HepG2 (cell line): ENCODE results near the gene RNPEPL1. TPM values are rescaled to one million over a fixed set of nuclear protein-coding genes. Genes with fewer than 3 reads are reported as not detected.

ENCODE experiments used
- AKAP8 ChIP-seq: sonication (generic); formaldehyde crosslinking; IDR thresholded peaks from 2 replicates; pipeline ENCODE4 v1.5.1; 2020; ENCODE audit warnings: mild to moderate bottlenecking, missing genetic modification reagents
- ATF4 ChIP-seq, 2 experiments: fragments of 450-650 bp in 1 of 2; sonication (generic) in 1 of 2; formaldehyde crosslinking; IDR thresholded peaks; 2 replicates each; pipeline versions ENCODE4 v1.5.0 to v1.8.0; 2020 to 2022; ENCODE audit warnings: mild to moderate bottlenecking in 1 of 2, missing genetic modification reagents in 1 of 2
- BCL6 ChIP-seq: IDR thresholded peaks from 2 replicates; pipeline ENCODE4 v1.6.1; 2016; ENCODE audit warnings: missing genetic modification reagents, missing compliant biosample characterization
- CSRNP1 ChIP-seq: sonication (generic); formaldehyde crosslinking; IDR thresholded peaks from 2 replicates; pipeline ENCODE4 v1.8.1; 2023; ENCODE audit warnings: mild to moderate bottlenecking, missing genetic modification reagents
- ELF1 ChIP-seq: sonication (generic); formaldehyde crosslinking; IDR thresholded peaks from 2 replicates; pipeline ENCODE4 v1.4.0; 2020; ENCODE audit warnings: missing genetic modification reagents
- ESRRA ChIP-seq: sonication (generic); formaldehyde crosslinking; IDR thresholded peaks from 2 replicates; pipeline ENCODE4 v1.5.1; 2020; ENCODE audit warnings: mild to moderate bottlenecking, low read depth, missing genetic modification reagents
- FOXO4 ChIP-seq: sonication (generic); formaldehyde crosslinking; conservative IDR thresholded peaks from 2 replicates; pipeline ENCODE4 v1.8.1; 2023; ENCODE audit warnings: missing genetic modification reagents
- HMGXB4 ChIP-seq, 2 experiments: sonication (generic) in 1 of 2; formaldehyde crosslinking in 1 of 2; IDR thresholded peaks; 2 replicates each; pipeline versions ENCODE4 v1.4.0 to v1.6.1; 2018 to 2020; ENCODE audit warnings: missing genetic modification reagents in 2 of 2, borderline replicate concordance in 1 of 2, low read depth in 1 of 2, mild to moderate bottlenecking in 1 of 2, missing biosample characterization in 1 of 2
- KDM6A ChIP-seq: IDR thresholded peaks from 2 replicates; pipeline ENCODE4 v1.6.1; 2016; ENCODE audit warnings: low read depth
- PRPF4 ChIP-seq: fragments of 200-400 bp; formaldehyde crosslinking; IDR thresholded peaks from 2 replicates; pipeline ENCODE4 v1.6.1; 2016; ENCODE audit warnings: low read length, low read depth; ENCODE audit not compliant: poor library complexity, severe bottlenecking
- SIN3B ChIP-seq: fragments of 150-350 bp; IDR thresholded peaks from 2 replicates; pipeline ENCODE4 v1.6.1; 2014; ENCODE audit warnings: low read length
- SKI ChIP-seq: fragments of 450-650 bp; IDR thresholded peaks from one replicate; pipeline ENCODE4 v1.6.1; 2018; ENCODE audit warnings: mild to moderate bottlenecking; ENCODE audit not compliant: partially characterized antibody
- TFDP2 ChIP-seq: sonication (generic); formaldehyde crosslinking; IDR thresholded peaks from 2 replicates; pipeline ENCODE4 v1.4.0; 2020; ENCODE audit warnings: missing genetic modification reagents
- TMF1 ChIP-seq: sonication (generic); formaldehyde crosslinking; IDR thresholded peaks from 2 replicates; pipeline ENCODE4 v1.8.1; 2022; ENCODE audit warnings: low read depth, missing genetic modification reagents
- ZBTB20 ChIP-seq: sonication (generic); formaldehyde crosslinking; IDR thresholded peaks from 2 replicates; pipeline ENCODE4 v1.8.1; 2023; ENCODE audit warnings: missing genetic modification reagents, low read depth, mild to moderate bottlenecking, borderline replicate concordance
- ZNF343 ChIP-seq: sonication (generic); formaldehyde crosslinking; IDR thresholded peaks from 2 replicates; pipeline ENCODE4 v1.4.0; 2020; ENCODE audit warnings: mild to moderate bottlenecking, missing genetic modification reagents
- ZNF543 ChIP-seq: sonication (generic); formaldehyde crosslinking; IDR thresholded peaks from 2 replicates; pipeline ENCODE4 v1.4.0; 2020; ENCODE audit warnings: mild to moderate bottlenecking, missing genetic modification reagents
- ZNF563 ChIP-seq: sonication (generic); formaldehyde crosslinking; IDR thresholded peaks from 2 replicates; pipeline ENCODE4 v1.8.0; 2022; ENCODE audit warnings: mild to moderate bottlenecking, moderate library complexity, missing genetic modification reagents
- ZNF780A ChIP-seq: sonication (generic); formaldehyde crosslinking; IDR thresholded peaks from 2 replicates; pipeline ENCODE4 v1.8.0; 2022; ENCODE audit warnings: mild to moderate bottlenecking, missing genetic modification reagents, moderate library complexity
- polyA plus RNA-seq, 8 experiments: library from polyadenylated mRNA; depleted of rRNA in 3 of 8; stranded (reverse) in 7 of 8; unstranded in 1 of 8; fragments of >200 nt; fragmentation: Illumina TruSeq in 4 of 8; extraction: Trizol in 4 of 8; gene quantifications; 2 replicates each; pipeline versions ENCODE4 v1.2.1 to v1.2.3, GENCODE V29; 2011 to 2016; ENCODE audit warnings: low read depth in 4 of 8, missing spikeins in 1 of 8, mixed read lengths in 1 of 8; ENCODE audit not compliant: insufficient read depth in 1 of 8
- total RNA-seq, 5 experiments: library from RNA; depleted of rRNA; stranded (reverse); fragments of >200 nt; fragmentation: Illumina TruSeq; extraction: Trizol; gene quantifications; 2 replicates each; pipeline ENCODE4 v1.2.3, GENCODE V29; 2016; ENCODE audit warnings: low read depth in 1 of 5

RNPEPL1 gene
- total and polyA plus RNA-seq, 2 of the 13 experiments (the other 11 are each of a cell fraction or from before 2014, with no cell fraction given): 13.0 to 18.0 TPM

- peak; percentile 84 to 91 for TF ChIP-seq HMGXB4 (CRISPR knock-in tag; IDR thresholded peaks at IDR 0.05; ENCODE audit: borderline replicate concordance in 1 of 2, low read depth in 1 of 2)
- 0 out of 2 replicates have a peak, but pooled peaks have one; percentile 17 for TF ChIP-seq FOXO4
- peak; percentile 7; the same call in 1 of the 2 replicates for TF ChIP-seq TFDP2 (CRISPR knock-in tag)
- peak in 1 of 2 experiments; percentile 85; a peak in 2 of 4 replicates for TF ChIP-seq ATF4 (CRISPR knock-in tag; IDR thresholded peaks at IDR 0.05)
- TF ChIP-seq TMF1: no peak
- TF ChIP-seq CSRNP1 (CRISPR knock-in tag): peak; percentile 76; the same call in 1 of the 2 replicates
- TF ChIP-seq ZNF343 (CRISPR knock-in tag): peak; percentile 92
- no peak for TF ChIP-seq SIN3B
- TF ChIP-seq ZNF780A (CRISPR knock-in tag): no peak
- TF ChIP-seq SKI: peak; percentile 62
- peak; percentile 59; the same call in 1 of the 2 replicates for TF ChIP-seq BCL6 (CRISPR knock-in tag)
- TF ChIP-seq PRPF4: no peak
- TF ChIP-seq ELF1: peak; percentile 96
- TF ChIP-seq ZBTB20 (CRISPR knock-in tag): peak; percentile 85; the same call in 1 of the 2 replicates
- no peak; the same call in 1 of the 2 replicates for TF ChIP-seq KDM6A (CRISPR knock-in tag)
- peak; percentile 77; the same call in 1 of the 2 replicates for TF ChIP-seq ESRRA (CRISPR knock-in tag)
- TF ChIP-seq ZNF563: peak; percentile 89
- TF ChIP-seq AKAP8: peak; percentile 65
- TF ChIP-seq ZNF543 (CRISPR knock-in tag): peak; percentile 88
Observed at GRCh38 chr2:240586198-240586918, 18.1 kb downstream of the RNPEPL1 start, which contains the start of gene CAPN10 (continued).
